ENCODE results near the gene ARHGEF38.

DNA sequence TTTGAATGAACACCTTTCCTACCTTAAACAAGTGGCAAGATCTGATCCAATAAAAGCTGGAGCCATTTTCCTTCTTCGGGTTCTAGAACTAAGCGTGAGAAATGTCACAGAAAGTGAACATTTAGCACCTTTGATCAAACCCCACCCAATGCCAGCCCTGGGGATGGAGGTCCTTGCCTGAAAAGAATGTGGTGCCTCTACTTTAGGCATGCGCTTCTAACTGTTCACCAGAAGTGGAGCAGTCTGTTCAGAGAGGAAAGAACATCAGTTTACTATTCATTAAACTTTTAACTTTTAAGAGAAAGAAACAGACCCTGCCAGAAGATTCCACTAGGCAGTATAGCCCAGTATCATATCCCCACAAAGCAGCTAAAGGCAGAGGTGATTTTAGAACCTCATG lies 80.2 kb downstream of the ARHGEF38 start:
- TF ChIP-seq POLR2A (IDR thresholded peaks at IDR 0.05) (no peak), EP300 (IDR thresholded peaks at IDR 0.05) (no peak)
- TF ChIP-seq, protein P1, sequence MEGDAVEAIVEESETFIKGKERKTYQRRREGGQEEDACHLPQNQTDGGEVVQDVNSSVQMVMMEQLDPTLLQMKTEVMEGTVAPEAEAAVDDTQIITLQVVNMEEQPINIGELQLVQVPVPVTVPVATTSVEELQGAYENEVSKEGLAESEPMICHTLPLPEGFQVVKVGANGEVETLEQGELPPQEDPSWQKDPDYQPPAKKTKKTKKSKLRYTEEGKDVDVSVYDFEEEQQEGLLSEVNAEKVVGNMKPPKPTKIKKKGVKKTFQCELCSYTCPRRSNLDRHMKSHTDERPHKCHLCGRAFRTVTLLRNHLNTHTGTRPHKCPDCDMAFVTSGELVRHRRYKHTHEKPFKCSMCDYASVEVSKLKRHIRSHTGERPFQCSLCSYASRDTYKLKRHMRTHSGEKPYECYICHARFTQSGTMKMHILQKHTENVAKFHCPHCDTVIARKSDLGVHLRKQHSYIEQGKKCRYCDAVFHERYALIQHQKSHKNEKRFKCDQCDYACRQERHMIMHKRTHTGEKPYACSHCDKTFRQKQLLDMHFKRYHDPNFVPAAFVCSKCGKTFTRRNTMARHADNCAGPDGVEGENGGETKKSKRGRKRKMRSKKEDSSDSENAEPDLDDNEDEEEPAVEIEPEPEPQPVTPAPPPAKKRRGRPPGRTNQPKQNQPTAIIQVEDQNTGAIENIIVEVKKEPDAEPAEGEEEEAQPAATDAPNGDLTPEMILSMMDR (IDR thresholded peaks at IDR 0.05): no peak
